WTC11 (cell line): ENCODE data around the gene PDLIM5. TPM values are rescaled to one million over a fixed set of nuclear protein-coding genes. Genes with fewer than 3 reads are reported as not detected.

ENCODE experiments used
- ATAC-seq: fragments of 200-7000 bp; cut with Tn5 transposase; 2 replicates; pipeline ENCODE4 v1.10.0; 2021; ENCODE audit warnings: mild to moderate bottlenecking, moderate library complexity
- CTCF ChIA-PET: fragments of 300-600 bp; sonication (Branson Sonifier 250); formaldehyde crosslinking; loops from one replicate; lab custom pipeline; 2021; ENCODE audit warnings: antibody characterized with exemption; lab: Charles Lee
- POLR2A ChIA-PET: fragments of 350-600 bp; sonication (Branson Sonifier 250); formaldehyde crosslinking; loops from one replicate; lab custom pipeline; 2021; ENCODE audit warnings: antibody characterized with exemption; lab: Charles Lee
- DNase-seq: peaks from one replicate; pipeline ENCODE4 v3.0.0; 2021; ENCODE audit warnings: low spot score
- H3K27ac Mint-ChIP-seq: 2 replicates; pipeline ENCODE4 v1.8.0; 2021; ENCODE audit warnings: mixed read lengths
- H3K27me3 Mint-ChIP-seq: 2 replicates; pipeline ENCODE4 v1.8.0; 2021; ENCODE audit warnings: low read depth, mild to moderate bottlenecking, moderate library complexity, mixed read lengths
- H3K36me3 Mint-ChIP-seq: 2 replicates; pipeline ENCODE4 v1.8.0; 2021; ENCODE audit warnings: mixed read lengths
- H3K4me1 Mint-ChIP-seq: 2 replicates; pipeline ENCODE4 v1.8.0; 2022; ENCODE audit warnings: mixed read lengths
- H3K4me3 Mint-ChIP-seq: 2 replicates; pipeline ENCODE4 v1.8.0; 2021; ENCODE audit warnings: mild to moderate bottlenecking, moderate library complexity, mixed read lengths
- H3K9me3 Mint-ChIP-seq: 2 replicates; pipeline ENCODE4 v1.8.0; 2021; ENCODE audit warnings: mixed read lengths
- ATF1 ChIP-seq: sonication (generic); formaldehyde crosslinking; IDR thresholded peaks from 2 replicates; pipeline ENCODE4 v1.8.1; 2023; ENCODE audit warnings: mild to moderate bottlenecking, moderate library complexity, missing genetic modification reagents
- CTCF ChIP-seq: fragments of 200-600 bp; IDR thresholded peaks from 2 replicates; pipeline ENCODE4 v1.8.0; 2022; ENCODE audit warnings: antibody characterized with exemption
- EMX1 ChIP-seq: fragments of 250-450 bp; sonication (Bioruptor Pico); IDR thresholded peaks from 2 replicates; pipeline ENCODE4 v1.8.0; 2021; ENCODE audit warnings: mild to moderate bottlenecking
- ERG ChIP-seq: fragments of 250-450 bp; sonication (Bioruptor Pico); IDR thresholded peaks from 2 replicates; pipeline ENCODE4 v1.8.0; 2021; ENCODE audit warnings: mild to moderate bottlenecking
- FOXJ3 ChIP-seq: sonication (generic); formaldehyde crosslinking; IDR thresholded peaks from 2 replicates; pipeline ENCODE4 v1.9.0; 2021; ENCODE audit warnings: missing genetic modification reagents, mild to moderate bottlenecking, borderline replicate concordance
- FOXK1 ChIP-seq: sonication (generic); formaldehyde crosslinking; IDR thresholded peaks from 2 replicates; pipeline ENCODE4 v1.8.0; 2022; ENCODE audit warnings: mild to moderate bottlenecking, moderate library complexity, missing genetic modification reagents
- FOXP1 ChIP-seq: sonication (generic); formaldehyde crosslinking; IDR thresholded peaks from 2 replicates; pipeline ENCODE4 v1.8.0; 2022; ENCODE audit warnings: missing genetic modification reagents, mild to moderate bottlenecking, moderate library complexity, borderline replicate concordance
- GRHL2 ChIP-seq: fragments of 250-450 bp; sonication (Bioruptor Pico); IDR thresholded peaks from 2 replicates; pipeline ENCODE4 v1.8.0; 2022; ENCODE audit warnings: mild to moderate bottlenecking, moderate library complexity; ENCODE audit not compliant: insufficient replicate concordance, severe bottlenecking
- HMGA2 ChIP-seq: fragments of 250-450 bp; sonication (Bioruptor Pico); IDR thresholded peaks from 2 replicates; pipeline ENCODE4 v1.4.0; 2021; ENCODE audit warnings: mild to moderate bottlenecking, moderate library complexity
- IRF2 ChIP-seq: sonication (generic); formaldehyde crosslinking; IDR thresholded peaks from 2 replicates; pipeline ENCODE4 v1.8.0; 2022; ENCODE audit warnings: low read depth, missing genetic modification reagents, borderline replicate concordance
- JUN ChIP-seq: sonication (generic); formaldehyde crosslinking; IDR thresholded peaks from 2 replicates; pipeline ENCODE4 v1.8.0; 2023; ENCODE audit warnings: mild to moderate bottlenecking, missing genetic modification reagents
- SMAD4 ChIP-seq: sonication (generic); formaldehyde crosslinking; IDR thresholded peaks from 2 replicates; pipeline ENCODE4 v1.8.0; 2022; ENCODE audit warnings: mild to moderate bottlenecking, missing genetic modification reagents
- TCF7 ChIP-seq: sonication (generic); formaldehyde crosslinking; IDR thresholded peaks from 2 replicates; pipeline ENCODE4 v1.8.0; 2022; ENCODE audit warnings: mild to moderate bottlenecking, low read depth, missing genetic modification reagents, moderate library complexity
- TEAD4 ChIP-seq: sonication (generic); formaldehyde crosslinking; IDR thresholded peaks from 2 replicates; pipeline ENCODE4 v1.8.0; 2022; ENCODE audit warnings: mild to moderate bottlenecking, missing genetic modification reagents
- USF2 ChIP-seq: sonication (generic); formaldehyde crosslinking; IDR thresholded peaks from 2 replicates; pipeline ENCODE4 v1.8.1; 2023; ENCODE audit warnings: mild to moderate bottlenecking, missing genetic modification reagents, moderate library complexity
- ZBTB43 ChIP-seq: sonication (generic); formaldehyde crosslinking; IDR thresholded peaks from 2 replicates; pipeline ENCODE4 v1.8.1; 2023; ENCODE audit warnings: mild to moderate bottlenecking, missing genetic modification reagents
- ZNF423 ChIP-seq: fragments of 250-450 bp; sonication (Bioruptor Pico); IDR thresholded peaks from 2 replicates; pipeline ENCODE4 v2.1.2; 2022; ENCODE audit warnings: mild to moderate bottlenecking, moderate library complexity
- total RNA-seq: library from RNA; stranded (reverse); gene quantifications from 3 replicates; pipeline ENCODE4 v1.2.3, GENCODE V29; 2021

Gene PDLIM5
- total RNA-seq, 1 experiment from 2014 or later, result 51.5 TPM

GRCh38 chr4:94531991-94532789, 80.4 kb downstream of the PDLIM5 start (continued):
- TF ChIP-seq ZNF423 (CRISPR knock-in tag), result no peak
- TF ChIP-seq ZBTB43 (CRISPR knock-in tag), result no peak

GRCh38 chr4:94533405-94534223, 81.9 kb downstream of the PDLIM5 start:
- DNase-seq, result no peak
- CTCF ChIA-PET, result no interaction called here
- H3K4me1 Mint-ChIP-seq, result peaks cover 66% of the 10 kb centered on the region
- POLR2A ChIA-PET, result no interaction called here
- H3K9me3 Mint-ChIP-seq, result no peaks in the 10 kb centered on the region
- peak overlapping the region; percentile 89 for H3K27ac Mint-ChIP-seq
- no peaks in the 10 kb centered on the region for H3K36me3 Mint-ChIP-seq
- H3K4me3 Mint-ChIP-seq, result 0 out of 2 replicates have a peak overlapping the region, but pooled peaks have one; percentile 4
- H3K27me3 Mint-ChIP-seq, result no peaks in the 10 kb centered on the region
- ATAC-seq, result no peak
- TF ChIP-seq CTCF, result no peak
- no peak for TF ChIP-seq ATF1 (CRISPR knock-in tag)
- TF ChIP-seq IRF2, result no peak
- no peak for TF ChIP-seq FOXP1 (CRISPR knock-in tag)
- TF ChIP-seq TCF7 (CRISPR knock-in tag), result no peak
- no peak for TF ChIP-seq ERG (CRISPR knock-in tag)
- TF ChIP-seq FOXK1 (CRISPR knock-in tag), result no peak
- TF ChIP-seq USF2 (CRISPR knock-in tag), result no peak
- TF ChIP-seq SMAD4 (CRISPR knock-in tag), result no peak
- TF ChIP-seq EMX1 (CRISPR knock-in tag), result no peak
- no peak for TF ChIP-seq JUN (CRISPR knock-in tag)
- no peak for TF ChIP-seq HMGA2 (CRISPR knock-in tag)
- TF ChIP-seq TEAD4 (CRISPR knock-in tag), result no peak
- no peak for TF ChIP-seq GRHL2 (CRISPR knock-in tag)
- TF ChIP-seq FOXJ3 (CRISPR knock-in tag), result no peak
